BJ (cell line): ENCODE results near the gene FEV. TPM values are rescaled to one million over a fixed set of nuclear protein-coding genes. Genes with fewer than 3 reads are reported as not detected.

Experiments used
- CTCF ChIA-PET: fragments of 350-600 bp; formaldehyde crosslinking; extraction: SDS; loops from one replicate; lab custom pipeline; 2021; ENCODE audit warnings: antibody characterized with exemption, inconsistent platforms; lab: Yijun Ruan, JAX
- POLR2A ChIA-PET: fragments of 300-600 bp; sonication (Branson Sonifier 250); formaldehyde crosslinking; extraction: SDS; loops from one replicate; lab custom pipeline; 2021; ENCODE audit warnings: antibody characterized with exemption; lab: Charles Lee
- DNase-seq: peaks from one replicate; pipeline ENCODE4 v3.0.0-alpha.2; 2011; ENCODE audit warnings: low read depth
- H3K27me3 ChIP-seq: 2 replicates; pipeline ENCODE4 v1.6.0; 2011; ENCODE audit warnings: low read length; ENCODE audit not compliant: control insufficient read depth, insufficient read depth
- H3K36me3 ChIP-seq: 2 replicates; pipeline ENCODE4 v1.5.1; 2011; ENCODE audit warnings: low read length; ENCODE audit not compliant: control insufficient read depth, insufficient read depth
- H3K4me3 ChIP-seq: 2 replicates; pipeline ENCODE4 v1.5.1; 2011; ENCODE audit warnings: low read depth, mild to moderate bottlenecking, control low read depth, low read length
- CTCF ChIP-seq: IDR thresholded peaks from 2 replicates; pipeline ENCODE4 v1.5.1; 2011; ENCODE audit warnings: low read depth, mild to moderate bottlenecking, control low read depth, inconsistent platforms, low read length, moderate library complexity; ENCODE audit not compliant: insufficient read depth
- polyA plus RNA-seq: library from polyadenylated mRNA; depleted of rRNA; stranded (reverse); fragments of >200 nt; gene quantifications from 2 replicates; pipeline ENCODE4 v1.2.3, GENCODE V29; 2011

FEV gene
- polyA plus RNA-seq, 1 experiment = not detected

DNA sequence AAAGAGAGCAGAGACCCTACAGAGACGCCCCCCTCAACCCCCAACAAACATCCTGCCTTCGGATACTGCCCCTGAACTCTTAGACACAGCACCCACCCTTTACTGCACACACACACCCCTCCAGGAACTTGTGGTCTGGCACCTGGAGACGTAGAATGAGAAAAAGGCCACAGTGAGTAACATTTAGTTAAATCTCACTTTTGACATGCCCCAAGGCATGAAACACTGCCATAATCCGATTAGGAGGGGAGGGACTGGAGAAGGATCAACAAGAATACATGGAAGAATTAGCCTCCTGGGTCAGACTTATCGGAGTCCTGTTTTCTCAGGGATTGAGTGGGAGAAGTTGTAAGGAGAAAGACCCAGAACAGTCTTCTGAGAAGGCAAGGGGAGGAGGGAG lies 21.4 kb downstream of the FEV start:
- no peak for DNase-seq
- TF ChIP-seq CTCF = no peak
- POLR2A ChIA-PET = no interaction called here
- CTCF ChIA-PET = interaction anchor here (1.2 to 6.0 kb wide), 2 partner anchors 17 to 31 kb away, joined by 3 to 44 read pairs; no protein-coding TSS in a partner anchor
- Histone ChIP-seq H3K27me3 (peaks cover 25% of the 10 kb centered on the region), H3K4me3 (no peak overlapping the region), H3K36me3 (no peaks in the 10 kb centered on the region)

DNA sequence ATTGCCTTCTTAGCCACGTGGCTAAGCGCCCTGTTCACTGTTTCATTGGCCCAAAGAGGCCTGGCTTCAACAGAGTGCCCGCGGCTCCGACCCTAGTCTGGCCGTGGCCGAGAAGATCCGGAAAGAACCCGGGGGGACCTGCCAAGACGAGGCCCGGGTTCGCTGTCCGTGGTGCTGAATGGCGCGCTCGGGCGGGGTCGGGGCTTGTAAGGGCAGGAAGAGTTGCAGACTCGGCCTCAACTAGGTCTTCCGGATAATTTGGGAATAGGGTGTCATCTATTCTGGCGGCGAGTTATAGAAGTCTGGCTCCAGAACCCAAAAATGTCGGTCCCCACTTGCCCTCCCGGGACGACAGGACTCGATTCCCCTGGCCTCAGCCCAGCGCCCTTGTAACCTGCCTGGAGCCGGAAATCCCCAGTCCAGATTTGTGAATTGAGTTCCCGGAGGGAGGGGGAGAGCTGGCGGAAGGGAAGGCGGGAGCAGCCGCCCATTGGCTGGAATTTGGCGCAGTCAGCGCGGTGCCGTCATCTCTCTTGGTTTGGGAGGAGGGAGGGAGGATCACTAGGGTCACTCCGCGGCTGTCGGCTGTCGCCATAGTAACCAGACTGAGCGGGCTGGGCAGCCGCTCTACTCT lies 22.0 kb downstream of the FEV start:
- ChIA-PET CTCF (interaction anchor here (6.0 kb wide), 1 partner anchor 18 kb away, joined by 44 read pairs; no protein-coding TSS in a partner anchor), POLR2A (no interaction called here)
- Histone ChIP-seq H3K27me3 (peaks cover 29% of the 10 kb centered on the region), H3K4me3 (peak overlapping the region; percentile 8; the same call in 1 of the 2 replicates), H3K36me3 (no peaks in the 10 kb centered on the region)
- no peak for TF ChIP-seq CTCF
- no peak for DNase-seq

DNA sequence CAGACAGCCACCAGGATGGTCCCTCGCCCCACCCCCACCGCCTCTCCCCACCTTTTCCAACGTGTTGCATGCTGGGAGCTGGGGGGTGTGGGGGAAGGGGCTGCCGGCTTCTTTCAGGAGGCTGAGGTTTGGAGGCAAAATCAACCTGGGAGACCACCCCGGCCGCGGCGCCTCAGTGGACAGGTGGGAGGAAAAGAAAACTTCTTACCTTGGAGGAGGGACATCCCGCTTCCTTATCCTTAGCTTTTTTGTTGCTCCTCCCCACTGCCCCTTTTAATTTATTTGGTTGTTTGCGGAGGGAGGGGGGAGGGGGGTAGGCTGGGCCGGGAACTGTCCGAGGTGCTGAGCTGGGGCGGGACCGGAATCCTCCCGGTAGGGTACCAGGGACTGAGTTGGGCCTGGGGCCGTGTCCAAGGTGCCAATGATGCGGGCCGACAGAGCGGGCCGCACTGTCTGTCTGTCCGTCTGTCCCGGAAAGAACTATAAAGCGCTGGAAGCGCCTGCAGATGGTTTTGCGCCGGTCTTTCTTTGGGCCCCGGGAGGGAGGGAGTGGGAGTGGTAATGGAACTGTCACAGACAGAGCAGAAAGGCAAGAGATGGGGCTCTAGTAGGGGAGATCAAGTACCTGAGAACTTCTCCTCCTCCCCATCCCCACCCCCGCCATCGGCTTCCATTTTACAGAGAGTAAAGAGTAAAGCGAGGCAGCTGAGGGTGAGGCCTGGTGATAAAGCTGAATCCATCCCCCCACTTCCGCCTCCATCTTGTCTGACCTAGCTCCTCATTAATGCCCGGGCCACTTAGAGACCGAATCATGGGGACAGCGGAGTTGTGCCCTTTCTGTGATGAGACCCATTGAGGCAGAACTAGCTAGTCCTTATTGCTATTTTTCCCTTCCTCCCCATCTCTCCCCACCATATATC lies 23.1 kb downstream of the FEV start:
- POLR2A ChIA-PET = no interaction called here
- no peak for DNase-seq
- TF ChIP-seq CTCF = no peak
- CTCF ChIA-PET = interaction anchor here (1.0 kb wide), 1 partner anchor 18 kb away, joined by 3 read pairs; no protein-coding TSS in a partner anchor
- no peak overlapping the region for H3K4me3 ChIP-seq
- H3K27me3 ChIP-seq = peaks cover 37% of the 10 kb centered on the region
- no peaks in the 10 kb centered on the region for H3K36me3 ChIP-seq

- Histone ChIP-seq H3K4me3 (no peak overlapping the region), H3K36me3 (no peaks in the 10 kb centered on the region), H3K27me3 (peaks cover 40% of the 10 kb centered on the region)
- DNase-seq = no peak
- ChIA-PET CTCF (interaction anchor here (1.0 kb wide), 1 partner anchor 19 kb away, joined by 3 read pairs; no protein-coding TSS in a partner anchor), POLR2A (no interaction called here)
- no peak for TF ChIP-seq CTCF
Observed at GRCh38 chr2:218961229-218961628, 23.8 kb downstream of the FEV start.
